GM10248 (cell line): ENCODE data around the gene OASL.
A peak's percentile ranks its signal among the peaks of the same experiment; 100 is the strongest.

ENCODE experiments used
- CTCF ChIA-PET: fragments of 300-600 bp; sonication (Branson Sonifier 250); formaldehyde crosslinking; extraction: SDS; loops from one replicate; lab custom pipeline; 2021; ENCODE audit warnings: antibody characterized with exemption; lab: Yijun Ruan, JAX
- POLR2A ChIA-PET: fragments of 350-650 bp; sonication (Branson Sonifier 250); formaldehyde crosslinking; extraction: SDS; loops from one replicate; lab custom pipeline; 2020; ENCODE audit warnings: antibody characterized with exemption; lab: Yijun Ruan, JAX
- DNase-seq: peaks from one replicate; pipeline ENCODE4 v3.0.0; 2012; ENCODE audit errors: extremely low spot score
- TF ChIP-seq, protein P1 (sequence below): IDR thresholded peaks from 2 replicates; pipeline ENCODE4 v1.5.1; 2012; ENCODE audit warnings: mild to moderate bottlenecking, low read depth; ENCODE audit errors: extremely low read depth, missing control alignments, control extremely low read depth

The OASL gene, protein sequence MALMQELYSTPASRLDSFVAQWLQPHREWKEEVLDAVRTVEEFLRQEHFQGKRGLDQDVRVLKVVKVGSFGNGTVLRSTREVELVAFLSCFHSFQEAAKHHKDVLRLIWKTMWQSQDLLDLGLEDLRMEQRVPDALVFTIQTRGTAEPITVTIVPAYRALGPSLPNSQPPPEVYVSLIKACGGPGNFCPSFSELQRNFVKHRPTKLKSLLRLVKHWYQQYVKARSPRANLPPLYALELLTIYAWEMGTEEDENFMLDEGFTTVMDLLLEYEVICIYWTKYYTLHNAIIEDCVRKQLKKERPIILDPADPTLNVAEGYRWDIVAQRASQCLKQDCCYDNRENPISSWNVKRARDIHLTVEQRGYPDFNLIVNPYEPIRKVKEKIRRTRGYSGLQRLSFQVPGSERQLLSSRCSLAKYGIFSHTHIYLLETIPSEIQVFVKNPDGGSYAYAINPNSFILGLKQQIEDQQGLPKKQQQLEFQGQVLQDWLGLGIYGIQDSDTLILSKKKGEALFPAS

GRCh38 chr12:121038861-121039668 is at the start of gene OASL:
Gene OASL (minus strand): TSS chr12:121039246. CDS start chr12:121038971, 275 bp downstream.
- DNase-seq = peak; percentile 65
- ChIA-PET POLR2A (no interaction called here), CTCF (interaction anchor here (1.0 kb wide), 1 partner anchor 21 kb away, joined by 5 read pairs; no protein-coding TSS in a partner anchor)
- TF ChIP-seq, protein P1, sequence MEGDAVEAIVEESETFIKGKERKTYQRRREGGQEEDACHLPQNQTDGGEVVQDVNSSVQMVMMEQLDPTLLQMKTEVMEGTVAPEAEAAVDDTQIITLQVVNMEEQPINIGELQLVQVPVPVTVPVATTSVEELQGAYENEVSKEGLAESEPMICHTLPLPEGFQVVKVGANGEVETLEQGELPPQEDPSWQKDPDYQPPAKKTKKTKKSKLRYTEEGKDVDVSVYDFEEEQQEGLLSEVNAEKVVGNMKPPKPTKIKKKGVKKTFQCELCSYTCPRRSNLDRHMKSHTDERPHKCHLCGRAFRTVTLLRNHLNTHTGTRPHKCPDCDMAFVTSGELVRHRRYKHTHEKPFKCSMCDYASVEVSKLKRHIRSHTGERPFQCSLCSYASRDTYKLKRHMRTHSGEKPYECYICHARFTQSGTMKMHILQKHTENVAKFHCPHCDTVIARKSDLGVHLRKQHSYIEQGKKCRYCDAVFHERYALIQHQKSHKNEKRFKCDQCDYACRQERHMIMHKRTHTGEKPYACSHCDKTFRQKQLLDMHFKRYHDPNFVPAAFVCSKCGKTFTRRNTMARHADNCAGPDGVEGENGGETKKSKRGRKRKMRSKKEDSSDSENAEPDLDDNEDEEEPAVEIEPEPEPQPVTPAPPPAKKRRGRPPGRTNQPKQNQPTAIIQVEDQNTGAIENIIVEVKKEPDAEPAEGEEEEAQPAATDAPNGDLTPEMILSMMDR = no peak

DNA sequence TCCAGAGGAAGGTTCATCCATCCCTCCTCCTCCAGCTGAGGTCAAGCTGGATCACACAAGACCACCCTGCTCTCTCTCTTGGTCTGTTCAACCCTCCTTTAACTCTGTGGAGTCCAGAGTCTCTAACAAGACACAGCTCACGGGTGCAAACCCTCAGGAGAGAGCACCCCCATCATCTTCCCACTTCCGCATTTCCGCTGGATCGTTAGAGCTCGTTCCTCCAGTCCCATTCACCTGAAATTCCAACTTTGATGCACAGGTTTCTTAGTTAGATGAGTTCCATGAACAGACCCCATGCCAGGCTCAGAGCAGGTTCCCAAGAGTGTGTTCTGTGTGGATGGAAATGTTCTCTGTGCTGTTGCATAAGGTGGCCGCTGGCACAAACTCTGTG is 49.1 kb upstream of the OASL start:
- TF ChIP-seq, protein P1 = no peak
- ChIA-PET CTCF (interaction anchor here (1.2 to 1.8 kb wide), 3 partner anchors 23 to 28 kb away, joined by 3 to 8 read pairs (median 5); no protein-coding TSS in a partner anchor), POLR2A (no interaction called here)
- DNase-seq = no peak

DNA sequence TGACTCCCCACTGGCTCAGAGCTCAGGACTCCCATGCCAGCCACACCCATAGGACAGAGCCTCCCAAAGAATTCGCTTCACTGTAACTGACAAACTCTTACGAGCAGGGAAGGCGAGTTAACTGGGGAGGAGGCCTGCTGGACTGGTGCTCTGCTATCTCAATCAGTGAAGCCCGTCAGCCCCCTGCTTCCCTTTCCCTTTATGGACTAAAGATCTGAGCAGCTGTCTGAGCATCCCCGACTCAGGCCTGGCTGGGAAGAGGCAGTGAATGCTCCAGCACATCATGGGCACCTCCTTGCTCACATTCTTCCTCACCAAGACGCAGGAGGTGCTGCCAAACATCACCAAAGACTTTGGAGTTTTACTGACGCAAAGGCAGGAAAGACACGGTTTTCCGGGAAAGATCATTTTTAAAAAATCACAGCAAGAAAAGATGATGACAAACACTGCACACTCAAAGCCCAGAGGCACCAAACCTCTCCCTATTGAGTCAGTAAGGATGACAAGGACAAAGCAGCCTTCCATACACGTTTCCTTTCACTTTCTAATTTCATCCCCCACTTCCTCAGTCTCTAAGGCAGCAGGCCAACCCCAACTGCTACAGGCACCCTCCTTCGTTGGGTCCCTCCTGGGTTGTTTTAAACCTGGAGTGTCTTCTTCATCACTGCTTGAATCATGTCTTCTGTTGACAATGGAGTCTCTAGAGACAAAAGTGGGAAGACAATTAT is 48.6 kb upstream of the OASL start:
- POLR2A ChIA-PET = no interaction called here
- CTCF ChIA-PET = interaction anchor here (1.2 to 1.8 kb wide), 4 partner anchors 22 to 28 kb away, joined by 3 to 8 read pairs (median 5); no protein-coding TSS in a partner anchor
- TF ChIP-seq, protein P1 = no peak
- DNase-seq = peak; percentile 44

- POLR2A ChIA-PET = interaction anchor here (0.5 to 0.6 kb wide), 2 partner anchors 66 to 128 kb away, joined by 3 read pairs; no protein-coding TSS in a partner anchor
- CTCF ChIA-PET = interaction anchor here (1.5 to 1.8 kb wide), 2 partner anchors 26 to 27 kb away, joined by 4 to 5 read pairs; no protein-coding TSS in a partner anchor
- TF ChIP-seq, protein P1 = no peak
- DNase-seq = no peak
Observed at GRCh38 chr12:121086781-121087295, 47.8 kb upstream of the OASL start.

DNA sequence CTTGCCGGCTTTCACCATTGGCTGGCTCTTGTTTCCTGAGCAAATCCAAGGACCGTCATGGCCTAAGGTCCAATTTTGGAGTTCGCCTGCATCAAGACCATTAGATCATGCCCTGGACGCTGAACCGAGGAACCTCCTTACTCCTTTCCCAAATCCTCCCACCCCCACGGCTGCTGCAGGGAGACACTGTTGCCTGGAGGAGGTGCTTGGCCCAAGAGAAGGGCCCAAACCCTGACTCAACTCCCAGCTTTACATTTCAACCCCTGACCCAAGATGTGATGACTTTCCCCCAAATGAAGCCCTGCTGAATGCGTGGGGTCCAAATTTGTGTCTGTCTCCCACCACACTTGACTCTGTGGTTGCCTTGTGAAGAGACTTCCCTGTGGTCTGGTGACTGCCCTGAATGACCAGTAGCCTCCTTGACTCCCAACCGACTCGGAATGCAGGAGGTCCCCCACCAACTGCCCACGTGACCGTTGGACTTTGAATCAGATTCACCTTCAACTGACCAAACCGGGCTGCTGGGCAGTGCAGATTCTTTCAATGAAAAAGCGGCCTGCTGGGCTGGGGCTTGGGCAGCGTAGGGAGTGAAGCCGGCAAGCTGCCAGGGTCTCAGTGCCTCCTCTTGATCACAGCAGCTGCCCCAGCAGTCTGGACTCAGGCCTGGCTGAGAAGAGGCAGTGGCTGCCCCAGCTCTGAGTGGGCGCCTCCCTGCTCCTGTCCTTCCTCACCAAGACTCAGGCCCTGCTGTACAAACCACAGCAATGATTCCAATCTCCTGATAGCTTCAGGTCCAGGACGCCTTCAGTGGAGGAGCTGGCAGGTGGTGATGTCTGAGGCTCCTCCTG is 46.7 kb upstream of the OASL start:
- DNase-seq = no peak
- ChIA-PET POLR2A (interaction anchor here (0.5 to 0.6 kb wide), 2 partner anchors 65 to 129 kb away, joined by 3 read pairs; no protein-coding TSS in a partner anchor), CTCF (interaction anchor here (1.5 to 1.8 kb wide), 2 partner anchors 24 to 26 kb away, joined by 4 to 5 read pairs; no protein-coding TSS in a partner anchor)
- TF ChIP-seq, protein P1 = no peak
